ENCODE data around the gene KRTAP1-3. TPM values are rescaled to one million over a fixed set of nuclear protein-coding genes. Genes with fewer than 3 reads are reported as not detected.
"Not testable (repeated sequence)": the region's sequence is repeated elsewhere in the genome, so short reads cannot be mapped to it uniquely, and the experiment has no call there.

KRTAP1-3 gene
- total RNA-seq, 2 experiments from 2014 or later = not detected

GRCh38 chr17:41002814-41003213 is 31.9 kb downstream of the KRTAP1-3 start:
- intact Hi-C loops (cut with DNase I, micrococcal nuclease) = no loop called here
- peaks cover 3% of the 10 kb centered on the region for H3K27me3 Mint-ChIP-seq
- ATAC-seq = no peak

GRCh38 chr17:41001795-41002194 is 32.9 kb downstream of the KRTAP1-3 start:
- intact Hi-C loops (cut with DNase I, micrococcal nuclease) = no loop called here
- H3K27ac Mint-ChIP-seq = no peak overlapping the region
- H3K27me3 Mint-ChIP-seq = peaks cover 6% of the 10 kb centered on the region
- ChIA-PET CTCF (no interaction called here), POLR2A (no interaction called here)
- H3K9me3 Mint-ChIP-seq (ENCODE audit: low read depth) = no peaks in the 10 kb centered on the region
- H3K4me3 Mint-ChIP-seq = no peak overlapping the region
- H3K4me1 Mint-ChIP-seq = no peaks in the 10 kb centered on the region
- no peak for DNase-seq
- no peak for ATAC-seq
- no peaks in the 10 kb centered on the region for H3K36me3 Mint-ChIP-seq (ENCODE audit: low read depth)

More at GRCh38 chr17:41002814-41003213, 31.9 kb downstream of the KRTAP1-3 start:
- ChIA-PET CTCF (no interaction called here), POLR2A (no interaction called here)
- H3K27ac Mint-ChIP-seq = no peak overlapping the region
- no peaks in the 10 kb centered on the region for H3K36me3 Mint-ChIP-seq (ENCODE audit: low read depth)
- no peak for DNase-seq
- no peak overlapping the region for H3K4me3 Mint-ChIP-seq
- H3K4me1 Mint-ChIP-seq = no peaks in the 10 kb centered on the region
- H3K9me3 Mint-ChIP-seq (ENCODE audit: low read depth) = no peaks in the 10 kb centered on the region

GRCh38 chr17:40999563-40999962 is 35.1 kb downstream of the KRTAP1-3 start, which contains the start of gene KRTAP3-2:
TSS of gene KRTAP3-2 (minus strand) at chr17:40999906. CDS start at chr17:40999853, 53 bp downstream.
- CTCF ChIA-PET; H3K36me3 Mint-ChIP-seq (ENCODE audit: low read depth); intact Hi-C loops (cut with DNase I, micrococcal nuclease); H3K9me3 Mint-ChIP-seq (ENCODE audit: low read depth); ATAC-seq; DNase-seq; H3K4me1 Mint-ChIP-seq; POLR2A ChIA-PET; H3K27ac Mint-ChIP-seq; H3K4me3 Mint-ChIP-seq: not testable (repeated sequence)
- H3K27me3 Mint-ChIP-seq = peaks cover 13% of the 10 kb centered on the region

- no peak overlapping the region for H3K27ac Mint-ChIP-seq
- no peak overlapping the region for H3K4me3 Mint-ChIP-seq
- H3K4me1 Mint-ChIP-seq = no peaks in the 10 kb centered on the region
- DNase-seq (no peak), ATAC-seq (no peak)
- POLR2A ChIA-PET = no interaction called here
- intact Hi-C loops (cut with DNase I, micrococcal nuclease) = no loop called here
- H3K27me3 Mint-ChIP-seq = peaks cover 26% of the 10 kb centered on the region
- CTCF ChIA-PET = interaction anchor here (1.0 kb wide), 1 partner anchor 31 kb away, joined by 3 read pairs; no protein-coding TSS in a partner anchor
- H3K36me3 Mint-ChIP-seq (ENCODE audit: low read depth) = no peaks in the 10 kb centered on the region
- H3K9me3 Mint-ChIP-seq (ENCODE audit: low read depth) = no peaks in the 10 kb centered on the region
Observed at GRCh38 chr17:40997361-40997760, 37.3 kb downstream of the KRTAP1-3 start.

GRCh38 chr17:40996829-40997228 is 37.8 kb downstream of the KRTAP1-3 start:
- ATAC-seq (no peak), DNase-seq (no peak)
- no peak overlapping the region for H3K27ac Mint-ChIP-seq
- ChIA-PET POLR2A (no interaction called here), CTCF (interaction anchor here (0.7 to 1.0 kb wide), 2 partner anchors 31 to 651 kb away, joined by 3 read pairs; no protein-coding TSS in a partner anchor)
- no peaks in the 10 kb centered on the region for H3K9me3 Mint-ChIP-seq (ENCODE audit: low read depth)
- no peak overlapping the region for H3K4me3 Mint-ChIP-seq
- H3K36me3 Mint-ChIP-seq (ENCODE audit: low read depth) = no peaks in the 10 kb centered on the region
- peaks cover 27% of the 10 kb centered on the region for H3K27me3 Mint-ChIP-seq
- no peaks in the 10 kb centered on the region for H3K4me1 Mint-ChIP-seq
- intact Hi-C loops (cut with DNase I, micrococcal nuclease) = no loop called here

- peaks cover 31% of the 10 kb centered on the region for H3K27me3 Mint-ChIP-seq
- H3K9me3 Mint-ChIP-seq (ENCODE audit: low read depth) = no peaks in the 10 kb centered on the region
- CTCF ChIA-PET = interaction anchor here (0.8 kb wide), 1 partner anchor 32 kb away, joined by 3 read pairs; no protein-coding TSS in a partner anchor
- no peaks in the 10 kb centered on the region for H3K36me3 Mint-ChIP-seq (ENCODE audit: low read depth)
- ATAC-seq = no peak
- POLR2A ChIA-PET = no interaction called here
- H3K4me3 Mint-ChIP-seq = no peak overlapping the region
- intact Hi-C loops (cut with DNase I, micrococcal nuclease) = no loop called here
- H3K27ac Mint-ChIP-seq = no peak overlapping the region
- no peaks in the 10 kb centered on the region for H3K4me1 Mint-ChIP-seq
- no peak for DNase-seq
Observed at GRCh38 chr17:40995116-40995515, 39.6 kb downstream of the KRTAP1-3 start.

GRCh38 chr17:40993839-40994238 is 40.8 kb downstream of the KRTAP1-3 start, which contains the start of gene KRTAP3-3:
TSS of gene KRTAP3-3 (minus strand) at chr17:40994164. CDS start at chr17:40994097, 67 bp downstream.
- Mint-ChIP-seq H3K27ac (no peak within 1 kb of the TSS), H3K27me3 (peaks cover 29% of the 10 kb centered on the region), H3K9me3 (ENCODE audit: low read depth) (no peaks in the 10 kb centered on the region), H3K36me3 (ENCODE audit: low read depth) (no peaks in the 10 kb centered on the region), H3K4me3 (no peak within 1 kb of the TSS), H3K4me1 (no peaks in the 10 kb centered on the region)
- POLR2A ChIA-PET = no interaction called here
- intact Hi-C loops (cut with DNase I, micrococcal nuclease) = no loop called here
- no peak for ATAC-seq
- DNase-seq = no peak
- CTCF ChIA-PET = no interaction called here

GRCh38 chr17:40993084-40993483 is 41.6 kb downstream of the KRTAP1-3 start:
- H3K4me3 Mint-ChIP-seq = no peak overlapping the region
- H3K9me3 Mint-ChIP-seq (ENCODE audit: low read depth) = no peaks in the 10 kb centered on the region
- H3K36me3 Mint-ChIP-seq (ENCODE audit: low read depth) = no peaks in the 10 kb centered on the region
- H3K27ac Mint-ChIP-seq = no peak overlapping the region
- ATAC-seq (no peak), DNase-seq (no peak)
- no peaks in the 10 kb centered on the region for H3K4me1 Mint-ChIP-seq
- ChIA-PET POLR2A (no interaction called here), CTCF (no interaction called here)
- intact Hi-C loops (cut with DNase I, micrococcal nuclease) = no loop called here
- peaks cover 29% of the 10 kb centered on the region for H3K27me3 Mint-ChIP-seq

DNA sequence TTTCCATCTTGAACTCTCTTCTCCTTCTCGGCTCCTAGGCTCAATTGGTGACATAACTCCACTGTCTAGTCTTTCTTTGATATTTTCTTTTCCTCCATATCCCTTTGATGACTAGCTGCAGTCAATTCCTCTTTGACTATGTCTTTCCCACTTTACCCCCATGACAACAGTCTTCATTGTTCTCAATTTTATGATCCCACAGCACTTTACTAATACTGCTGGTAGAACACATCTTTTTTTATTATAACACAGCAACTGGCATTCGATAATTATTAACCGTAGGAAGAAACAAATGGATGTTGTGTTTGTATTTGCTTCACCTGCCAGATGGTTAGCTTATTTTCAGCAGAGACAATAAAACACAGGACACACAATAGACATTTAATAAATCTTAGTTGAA is 42.0 kb downstream of the KRTAP1-3 start:
- no peaks in the 10 kb centered on the region for H3K4me1 Mint-ChIP-seq
- intact Hi-C loops (cut with DNase I, micrococcal nuclease) = no loop called here

DNA sequence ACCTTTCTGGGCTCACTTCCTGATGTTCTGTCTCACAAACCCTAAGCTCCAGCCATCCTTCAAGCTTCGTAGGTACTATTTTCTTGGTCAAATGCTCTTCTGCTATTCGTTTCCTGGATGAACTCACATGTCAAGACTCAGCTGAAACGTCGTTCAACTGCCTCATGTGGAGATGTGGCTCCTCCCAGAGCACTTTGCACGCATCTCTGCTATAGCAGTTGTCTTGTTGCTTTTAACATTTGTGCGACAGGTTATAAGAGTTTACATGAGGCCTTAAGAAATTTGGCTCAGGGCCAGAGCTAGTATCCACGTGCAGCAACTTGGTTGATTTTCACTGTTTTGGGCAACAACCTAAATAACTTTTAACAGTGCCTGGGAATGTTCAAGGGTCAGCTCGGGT is 47.8 kb downstream of the KRTAP1-3 start:
- ATAC-seq = no peak
- no peaks in the 10 kb centered on the region for H3K9me3 Mint-ChIP-seq (ENCODE audit: low read depth)
- no peak overlapping the region for H3K4me3 Mint-ChIP-seq
- H3K36me3 Mint-ChIP-seq (ENCODE audit: low read depth) = no peaks in the 10 kb centered on the region
- CTCF ChIA-PET = no interaction called here
- POLR2A ChIA-PET = no interaction called here
- intact Hi-C loops (cut with DNase I, micrococcal nuclease) = no loop called here
- no peak overlapping the region for H3K27ac Mint-ChIP-seq
- no peaks in the 10 kb centered on the region for H3K4me1 Mint-ChIP-seq
- peaks cover 12% of the 10 kb centered on the region for H3K27me3 Mint-ChIP-seq
- DNase-seq = no peak

More for the DNA sequence above, 42.0 kb downstream of the KRTAP1-3 start:
- Mint-ChIP-seq H3K27ac (no peak overlapping the region), H3K36me3 (ENCODE audit: low read depth) (no peaks in the 10 kb centered on the region), H3K9me3 (ENCODE audit: low read depth) (no peaks in the 10 kb centered on the region), H3K4me3 (no peak overlapping the region), H3K27me3 (peaks cover 29% of the 10 kb centered on the region)
- ChIA-PET POLR2A (no interaction called here), CTCF (no interaction called here)
- DNase-seq (no peak), ATAC-seq (no peak)

GRCh38 chr17:40984226-40984625 is 50.4 kb downstream of the KRTAP1-3 start, which contains the start of gene KRT40:
TSS of gene KRT40 (minus strand) at chr17:40984326. CDS start at chr17:40984273, 53 bp downstream.
- Mint-ChIP-seq H3K36me3 (ENCODE audit: low read depth) (no peaks in the 10 kb centered on the region), H3K27ac (no peak within 1 kb of the TSS), H3K9me3 (ENCODE audit: low read depth) (no peaks in the 10 kb centered on the region), H3K4me3 (no peak within 1 kb of the TSS), H3K27me3 (peaks cover 9% of the 10 kb centered on the region), H3K4me1 (no peaks in the 10 kb centered on the region)
- intact Hi-C loops (cut with DNase I, micrococcal nuclease) = no loop called here
- ChIA-PET POLR2A (no interaction called here), CTCF (interaction anchor here (0.6 kb wide), 1 partner anchor 564 kb away, joined by 3 read pairs; no protein-coding TSS in a partner anchor)
- DNase-seq = no peak
- no peak for ATAC-seq

Measured in activated CD4-positive, alpha-beta T cell treated with anti-CD3 and anti-CD28 coated beads for 36 hours (primary cell).